GM18861 (cell line): ENCODE results near the gene ELAC1.
"Not testable (repeated sequence)": the region's sequence is repeated elsewhere in the genome, so short reads cannot be mapped to it uniquely, and the experiment has no call there.

Source experiments
- ATAC-seq: cut with Tn5 transposase; IDR thresholded peaks from one replicate; pipeline ENCODE4 v1.9.1; 2021; ENCODE audit not compliant: unreplicated experiment

The ELAC1 gene

DNA sequence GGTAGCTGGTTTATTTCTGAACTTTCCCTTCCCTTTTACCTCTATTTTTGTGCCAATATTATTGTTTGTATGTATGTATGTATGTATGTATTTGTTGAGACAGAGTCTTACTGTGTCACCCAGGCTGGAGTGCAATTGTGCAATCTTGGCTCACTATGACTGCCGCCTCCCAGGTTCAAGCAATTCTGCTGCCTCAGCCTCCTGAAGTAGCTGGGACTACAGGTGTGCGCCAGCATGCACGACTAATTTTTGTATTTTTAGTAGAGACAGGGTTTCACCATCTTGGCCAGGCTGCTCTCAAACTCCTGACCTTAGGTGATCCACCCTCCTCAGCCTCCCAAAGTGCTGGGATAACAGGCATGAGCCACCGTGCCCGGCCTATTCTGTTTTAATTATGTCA lies 4.6 kb downstream of the ELAC1 start:
- ATAC-seq = not testable (repeated sequence)

- no peak for ATAC-seq
Observed at GRCh38 chr18:50973367-50974126, 5.7 kb downstream of the ELAC1 start.

DNA sequence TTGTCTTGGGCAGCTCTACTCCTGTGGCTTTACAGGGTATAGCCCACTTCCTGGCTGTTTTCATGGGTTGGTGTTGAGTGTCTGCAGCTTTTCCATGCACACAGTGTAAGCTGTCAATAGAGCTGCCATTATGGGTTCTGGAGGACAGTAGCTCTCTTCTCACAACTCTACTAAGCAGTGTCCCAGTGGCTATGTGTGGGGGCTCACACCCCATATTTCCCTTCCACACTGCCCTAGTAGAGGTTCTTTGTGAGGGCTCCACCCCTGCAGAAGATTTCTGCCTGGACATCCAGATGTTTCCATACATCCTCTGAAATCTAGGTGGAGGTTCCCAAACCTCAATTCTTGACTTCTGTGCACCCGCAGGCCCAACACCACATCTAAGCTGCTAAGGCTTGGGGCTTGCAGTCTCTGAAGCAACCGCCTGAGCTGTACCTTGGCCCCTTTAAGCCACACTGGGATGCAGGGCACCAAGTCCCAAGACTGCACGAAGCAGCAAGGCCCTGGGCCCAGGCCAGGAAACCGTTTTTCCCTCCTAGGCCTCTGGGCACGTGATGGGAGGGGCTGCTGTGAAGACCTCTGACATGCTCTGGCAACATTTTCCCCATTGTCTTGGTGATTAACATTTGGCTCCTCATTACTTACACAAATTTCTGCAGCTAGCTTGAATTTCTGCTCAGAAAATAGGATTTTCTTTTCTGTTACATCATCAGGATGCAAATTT lies 9.4 kb downstream of the ELAC1 start:
- ATAC-seq = no peak

DNA sequence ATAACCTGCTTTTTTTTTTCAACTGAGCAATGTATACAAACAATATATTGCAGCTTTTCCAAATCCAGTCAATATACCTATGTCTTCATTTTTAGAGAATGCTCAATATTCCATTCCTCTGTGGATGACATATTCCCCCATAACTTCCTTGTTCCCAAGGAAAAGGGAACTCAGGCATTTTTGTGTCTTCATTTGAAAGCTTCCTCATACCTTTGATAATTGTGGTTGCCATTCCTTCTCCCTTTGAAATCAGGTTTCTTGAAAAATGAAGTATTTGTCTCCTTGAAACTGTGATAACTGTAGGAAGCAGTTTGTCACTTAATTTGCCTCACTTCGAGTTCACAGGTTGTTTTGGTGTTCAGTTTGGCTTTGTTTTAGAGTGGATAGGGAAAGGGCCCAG lies 13.5 kb downstream of the ELAC1 start:
- no peak for ATAC-seq

- no peak for ATAC-seq
Observed at GRCh38 chr18:50982086-50982801, 14.4 kb downstream of the ELAC1 start.

GRCh38 chr18:50982802-50983179 lies 15.0 kb downstream of the ELAC1 start:
- ATAC-seq = no peak

GRCh38 chr18:50986360-50987087 lies 18.7 kb downstream of the ELAC1 start:
- ATAC-seq = no peak

DNA sequence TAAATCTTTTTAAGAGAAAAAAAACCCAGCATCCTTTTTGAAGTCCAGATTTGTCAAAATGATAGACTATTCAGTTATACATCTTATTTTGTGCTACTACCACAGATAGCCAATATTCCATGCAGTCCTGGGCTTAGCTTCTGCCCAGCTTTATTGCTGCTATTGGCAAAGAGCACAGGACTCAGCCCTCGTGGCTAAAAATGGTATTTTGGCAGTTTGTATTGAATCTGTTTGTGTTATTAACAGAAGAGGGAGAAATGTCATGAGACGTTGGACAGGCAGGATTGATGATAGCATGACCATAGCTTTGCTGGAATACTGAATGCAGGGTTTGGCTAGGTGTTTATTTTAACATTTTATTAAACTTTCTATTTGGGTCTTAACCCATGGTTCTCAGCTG lies 19.4 kb downstream of the ELAC1 start:
- ATAC-seq = no peak

DNA sequence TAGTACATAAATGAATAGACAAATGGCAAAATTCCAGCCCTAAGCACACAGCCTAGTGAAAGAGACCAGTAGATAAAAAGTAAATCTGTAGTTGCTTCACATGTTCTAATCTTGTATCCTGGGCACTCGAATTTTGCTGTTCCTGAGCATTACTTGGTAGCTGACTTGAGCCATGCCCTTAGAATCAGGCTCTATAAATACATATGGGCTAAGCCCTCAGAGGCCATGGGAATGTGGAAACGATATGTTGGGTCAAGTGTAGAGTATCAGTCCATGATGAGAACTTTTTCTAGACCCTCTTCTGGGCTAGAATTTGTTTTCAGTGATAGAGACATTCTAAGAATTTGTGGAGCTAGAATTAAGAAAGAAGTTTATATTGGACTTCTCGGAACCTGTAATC lies 21.9 kb downstream of the ELAC1 start:
- ATAC-seq = no peak

DNA sequence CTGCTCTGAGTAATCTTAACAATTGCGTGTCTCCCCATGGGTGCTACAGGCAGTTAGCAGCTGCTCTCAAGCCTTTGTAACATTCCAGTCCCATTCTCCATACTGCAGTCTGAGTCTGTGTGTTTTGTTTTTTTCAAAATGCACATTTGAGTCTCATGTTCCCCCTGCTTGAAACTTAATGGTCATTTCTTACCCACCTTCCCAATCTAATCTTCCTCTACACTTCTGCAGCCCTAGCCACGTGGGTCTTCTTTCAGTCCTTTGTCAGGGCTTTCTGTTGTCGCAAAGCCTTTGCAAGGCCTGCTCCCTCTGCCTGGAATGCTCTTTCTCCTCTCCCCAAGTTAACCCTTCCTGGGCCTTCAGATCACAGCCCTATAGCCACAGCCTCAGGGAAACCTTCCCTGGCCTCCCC lies 24.5 kb downstream of the ELAC1 start:
- no peak for ATAC-seq

DNA sequence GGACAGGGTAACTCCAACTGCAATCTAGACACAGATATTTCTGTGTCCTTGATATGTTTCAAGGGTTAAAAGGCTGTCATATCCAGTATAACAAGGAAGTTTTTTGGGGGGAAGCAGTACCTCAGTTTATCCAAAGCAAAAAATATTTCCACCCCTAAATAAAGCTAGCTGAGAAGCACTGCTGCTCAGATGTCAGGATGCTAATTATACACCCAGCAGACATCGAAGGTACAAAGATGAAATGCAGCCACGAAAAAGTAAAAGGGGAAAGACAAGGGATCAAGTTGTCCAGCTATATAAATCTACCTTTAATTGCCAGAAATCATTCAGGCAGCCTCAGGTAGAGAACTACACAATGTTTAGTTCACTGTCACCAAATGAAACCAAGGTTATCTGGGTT lies 26.2 kb downstream of the ELAC1 start:
- no peak for ATAC-seq

- ATAC-seq = not testable (repeated sequence)
Observed at GRCh38 chr18:51003174-51003573, 35.3 kb downstream of the ELAC1 start.

DNA sequence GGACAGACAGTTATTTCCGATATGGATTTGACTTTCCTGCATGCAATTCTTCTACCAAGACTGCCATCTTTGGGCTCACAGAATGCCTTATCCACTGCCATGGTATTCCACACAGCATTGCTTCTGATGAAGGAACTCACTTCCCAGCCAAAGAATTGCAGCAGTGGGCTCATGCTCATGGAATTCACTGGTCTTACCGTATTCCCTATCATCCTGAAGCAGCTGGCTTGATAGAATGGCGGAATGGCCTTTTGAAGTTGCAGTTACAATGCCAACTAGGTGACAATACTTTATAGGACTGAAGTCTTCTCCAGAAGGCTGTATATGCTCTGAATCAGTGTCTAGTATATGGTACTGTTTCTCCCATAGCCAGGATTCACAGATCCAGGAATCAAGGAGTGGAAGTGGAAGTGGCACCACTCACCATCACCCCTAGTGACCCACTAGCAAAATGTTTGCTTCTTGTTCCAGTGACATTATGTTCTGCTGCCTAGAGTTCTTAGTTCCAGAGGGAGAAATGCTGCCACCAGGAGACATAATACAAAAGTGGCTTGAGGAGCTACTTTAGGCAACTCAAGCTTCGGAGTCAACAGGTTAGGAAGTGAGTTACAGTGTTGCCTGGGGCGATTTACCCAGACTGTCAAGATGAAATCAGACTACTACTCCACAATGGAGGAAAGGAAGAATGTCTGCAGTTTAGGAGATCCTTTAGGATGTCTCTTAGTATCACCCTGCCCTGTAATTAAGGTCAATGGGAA lies 38.4 kb downstream of the ELAC1 start:
- ATAC-seq = no peak

DNA sequence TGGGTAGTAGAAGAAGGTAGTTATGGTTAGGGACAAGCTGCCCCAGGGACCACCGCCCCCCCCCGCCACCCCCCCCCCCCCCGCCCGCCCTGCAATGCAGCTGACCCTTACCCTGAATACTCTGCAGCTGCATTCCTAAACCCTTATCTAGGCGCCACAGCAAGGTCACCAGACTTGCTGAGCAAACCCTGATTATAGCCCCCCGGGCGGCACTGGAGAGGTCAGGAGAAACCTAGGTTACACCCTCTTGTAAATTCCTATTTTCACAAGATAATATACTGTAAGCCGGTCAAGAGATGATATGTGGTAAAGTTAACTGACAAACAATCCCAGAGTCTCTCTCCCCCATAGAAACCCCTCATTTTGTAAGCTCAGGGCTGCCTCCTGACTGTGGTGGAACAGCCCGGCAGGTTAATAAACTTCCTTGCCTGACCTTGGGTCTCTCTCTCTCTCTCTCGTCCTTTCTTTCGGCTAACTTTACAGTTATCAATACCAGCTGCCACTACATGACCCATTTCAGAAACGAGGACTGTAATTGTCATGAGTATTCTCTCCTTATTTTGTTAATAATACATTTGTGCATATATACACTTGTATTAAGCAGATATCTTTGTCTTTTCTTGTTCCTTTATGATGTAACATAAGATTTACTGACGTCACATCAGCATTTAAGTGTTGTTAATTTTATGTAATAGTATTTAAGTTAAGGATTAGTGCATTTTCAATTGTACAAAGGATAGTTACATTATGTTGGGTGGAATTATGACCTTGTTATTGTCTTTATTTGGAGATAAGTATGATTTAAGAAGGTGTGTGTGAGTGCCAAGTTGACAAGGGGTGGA lies 39.3 kb downstream of the ELAC1 start:
- no peak for ATAC-seq

DNA sequence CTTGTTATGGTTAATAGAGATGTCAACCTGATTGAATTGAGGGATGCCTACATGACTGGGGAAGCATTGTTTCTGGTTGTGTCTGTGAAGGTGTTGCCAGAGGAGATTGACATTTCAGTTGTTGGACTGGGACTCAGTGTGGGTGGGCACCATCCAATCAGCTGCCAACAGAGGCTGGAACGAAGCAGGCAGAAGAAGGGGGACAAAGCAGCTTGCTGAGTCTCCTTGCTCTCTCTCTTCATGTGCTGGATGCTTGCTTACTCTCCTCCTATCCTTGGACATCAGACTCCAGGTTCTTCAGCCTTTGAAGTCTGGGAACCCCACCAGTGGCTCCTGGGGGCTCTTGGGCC lies 39.9 kb downstream of the ELAC1 start:
- no peak for ATAC-seq

GRCh38 chr18:51009072-51009471 lies 41.2 kb downstream of the ELAC1 start:
- ATAC-seq = no peak

DNA sequence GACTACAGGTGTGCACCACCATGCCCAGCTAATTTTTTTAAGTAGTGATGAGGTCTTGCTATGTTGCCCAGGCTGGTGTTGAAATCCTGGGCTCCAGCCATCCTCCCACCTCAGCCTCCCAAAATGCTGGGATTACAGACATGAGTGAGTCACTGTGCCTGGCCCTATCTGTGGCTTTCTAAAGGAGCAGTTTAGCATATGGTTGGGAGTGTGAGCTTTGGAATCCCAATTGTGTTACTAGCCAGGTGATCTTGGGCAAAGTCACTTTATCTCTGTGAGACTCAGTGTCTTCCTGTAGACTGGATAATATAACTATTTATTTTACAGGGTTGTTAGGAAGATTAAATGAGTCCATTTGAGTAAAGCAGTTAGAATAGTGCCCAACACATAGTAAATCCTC lies 42.4 kb downstream of the ELAC1 start:
- ATAC-seq = no peak

GRCh38 chr18:51011709-51012108 lies 43.9 kb downstream of the ELAC1 start:
- ATAC-seq = no peak

GRCh38 chr18:51012441-51012840 lies 44.6 kb downstream of the ELAC1 start:
- no peak for ATAC-seq

DNA sequence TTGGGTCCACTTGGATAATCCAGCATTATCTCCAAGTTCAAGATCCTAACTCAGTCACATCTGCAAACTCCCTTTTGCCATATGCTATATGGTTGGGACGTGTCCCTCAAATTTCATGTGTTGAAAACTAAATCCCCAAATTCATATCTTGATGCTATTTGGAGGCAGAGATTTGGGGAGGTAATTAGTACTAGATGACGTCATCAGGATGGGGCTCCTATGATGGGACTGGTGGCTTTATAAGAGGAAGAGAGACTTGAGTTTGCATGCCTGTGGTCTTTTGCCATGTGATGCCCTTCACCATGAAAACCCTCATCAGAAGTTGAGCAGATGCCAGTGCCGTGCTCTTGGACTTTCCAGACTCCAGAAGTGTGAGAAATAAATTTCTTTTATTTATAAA lies 45.4 kb downstream of the ELAC1 start:
- ATAC-seq = no peak
